A549 (cell line): Measurements from ENCODE around the gene ANKRD2. TPM values are rescaled to one million over a fixed set of nuclear protein-coding genes. Genes with fewer than 3 reads are reported as not detected.
"Not testable (repeated sequence)": the region's sequence is repeated elsewhere in the genome, so short reads cannot be mapped to it uniquely, and the experiment has no call there.

Experiments
- ATAC-seq, 2 experiments: fragments of 200-7000 bp in 1 of 2; fragments of >200 bp in 1 of 2; cut with Nextera tagmentation in 1 of 2; cut with Tn5 transposase in 1 of 2; 3 replicates each; pipeline versions ENCODE4 v1.8.0 to v1.9.1; 2018 to 2020; ENCODE audit warnings: mild to moderate bottlenecking in 1 of 2, moderate library complexity in 1 of 2
- CTCF ChIA-PET: fragments of 300-600 bp; sonication (Branson Sonifier 250); formaldehyde crosslinking; extraction: SDS; loops from one replicate; lab custom pipeline; 2021; ENCODE audit warnings: antibody characterized with exemption, inconsistent platforms; lab: Yijun Ruan, JAX
- POLR2A ChIA-PET: fragments of 350-600 bp; formaldehyde crosslinking; extraction: SDS; loops from one replicate; lab custom pipeline; 2021; ENCODE audit warnings: antibody characterized with exemption, inconsistent platforms; lab: Yijun Ruan, JAX
- DNase-seq, 2 experiments: peaks; one replicate each; pipeline versions ENCODE4 v3.0.0 to v3.0.0-alpha.2; 2011 to 2016; ENCODE audit warnings: low read depth in 1 of 2, low spot score in 1 of 2
- FAIRE-seq: peaks from 2 replicates; lab custom pipeline; 2011; peaks lifted over from hg19 to GRCh38; lab: Jason Lieb, UNC
- H3K27ac ChIP-seq, 2 experiments: fragments of >200 bp; sonication (Bioruptor Twin); formaldehyde crosslinking; 3 replicates each; pipeline ENCODE4 v1.5.1; 2016 to 2017
- H3K4me1 ChIP-seq: fragments of >200 bp; sonication (Bioruptor Twin); formaldehyde crosslinking; 3 replicates; pipeline ENCODE4 v1.6.1; 2016
- H3K4me2 ChIP-seq: fragments of >200 bp; sonication (Bioruptor Twin); formaldehyde crosslinking; 3 replicates; pipeline ENCODE4 v1.6.1; 2016
- H3K4me3 ChIP-seq: fragments of >200 bp; sonication (Bioruptor Twin); formaldehyde crosslinking; 3 replicates; pipeline ENCODE4 v1.5.1; 2016
- H3K9me3 ChIP-seq: fragments of >200 bp; sonication (Bioruptor Twin); formaldehyde crosslinking; 3 replicates; pipeline ENCODE4 v1.6.1; 2016
- CHD2 ChIP-seq: fragments of 150-350 bp; IDR thresholded peaks from 2 replicates; pipeline ENCODE4 v1.6.1; 2014; ENCODE audit warnings: low read length; ENCODE audit not compliant: partially characterized antibody
- KDM5A ChIP-seq: fragments of 200-600 bp; sonication (generic); IDR thresholded peaks from 2 replicates; pipeline ENCODE4 v1.6.1; 2016; ENCODE audit warnings: antibody characterized with exemption, mild to moderate bottlenecking
- RAD21 ChIP-seq, 2 experiments: fragments of >200 bp in 1 of 2; sonication (Bioruptor Twin) in 1 of 2; formaldehyde crosslinking in 1 of 2; IDR thresholded peaks in 1 of 2; conservative IDR thresholded peaks in 1 of 2; 2 replicates in 1 of 2; 3 replicates in 1 of 2; pipeline ENCODE4 v1.6.1; 2012 to 2018; ENCODE audit warnings: inconsistent platforms in 1 of 2
- SMC3 ChIP-seq: fragments of >200 bp; sonication (Bioruptor Twin); formaldehyde crosslinking; IDR thresholded peaks from 3 replicates; pipeline ENCODE4 v1.6.1; 2018; ENCODE audit warnings: inconsistent platforms
- WGBS: methylation state at CpG from one replicate; pipeline ENCODE4 v1.1.6; 2017; ENCODE audit errors: missing lambda C conversion rate; 5-methylcytosine and 5-hydroxymethylcytosine counted together
- polyA plus RNA-seq, 4 experiments: library from polyadenylated mRNA; depleted of rRNA in 3 of 4; stranded (reverse); fragments of >200 nt; fragmentation: RNase III in 1 of 4; extraction: RNeasy Plus Mini Kit Qiagen cat#74134 plus additional on column Dnase treatment in 1 of 4; gene quantifications; 2 replicates in 3 of 4; 3 replicates in 1 of 4; pipeline ENCODE4 v1.2.3, GENCODE V29; 2011 to 2017
- TF ChIP-seq, protein P1 (sequence below): fragments of >200 bp; sonication (Bioruptor Twin); formaldehyde crosslinking; IDR thresholded peaks from 3 replicates; pipeline ENCODE4 v1.5.1; 2016
- TF ChIP-seq, protein P2 (sequence below): IDR thresholded peaks from 2 replicates; pipeline ENCODE4 v1.6.1; 2012

Gene ANKRD2
- polyA plus RNA-seq, 2 of the 4 experiments (the other 2 are of a cell fraction) = 1.5 to 4.7 TPM

DNA sequence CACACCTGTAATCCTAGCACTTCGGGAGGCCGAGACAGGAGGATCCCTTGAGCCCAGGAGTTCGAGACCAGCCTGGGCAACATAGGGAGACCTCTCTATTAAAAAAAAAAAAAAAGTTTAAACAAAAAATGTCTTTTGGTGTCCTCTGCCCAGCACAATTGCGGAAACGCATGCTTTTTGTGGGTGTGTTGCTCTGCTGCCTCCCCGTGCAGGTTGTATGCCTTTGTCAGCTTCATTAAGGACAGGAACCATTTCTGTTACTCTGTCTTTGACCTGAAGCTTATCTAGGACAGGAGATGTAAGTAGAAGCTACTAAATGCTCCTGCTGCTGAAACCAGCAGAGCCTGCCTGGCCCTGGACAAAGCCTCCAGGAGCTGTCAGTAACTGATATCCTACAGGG lies 21.3 kb upstream of the ANKRD2 start:
- Histone ChIP-seq H3K27ac (peak overlapping the region in 1 of 2 experiments; percentile 30; a peak in 1 of 6 replicates), H3K4me1 (peaks cover 8% of the 10 kb centered on the region), H3K4me3 (no peak overlapping the region), H3K4me2 (no peak overlapping the region), H3K9me3 (no peaks in the 10 kb centered on the region)
- no peak for DNase-seq
- FAIRE-seq = no peak
- no peak for ATAC-seq
- CTCF ChIA-PET = interaction anchor here (1.1 to 12.4 kb wide), 9 partner anchors 13 to 173 kb away, joined by 3 to 218 read pairs (median 38); partner anchors contain the start of genes ANKRD2 and UBTD1
- POLR2A ChIA-PET = no interaction called here
- 91% methylated on average over 6 of the region's 6 CpGs for WGBS
- TF ChIP-seq CHD2 (no peak), KDM5A (no peak)

DNA sequence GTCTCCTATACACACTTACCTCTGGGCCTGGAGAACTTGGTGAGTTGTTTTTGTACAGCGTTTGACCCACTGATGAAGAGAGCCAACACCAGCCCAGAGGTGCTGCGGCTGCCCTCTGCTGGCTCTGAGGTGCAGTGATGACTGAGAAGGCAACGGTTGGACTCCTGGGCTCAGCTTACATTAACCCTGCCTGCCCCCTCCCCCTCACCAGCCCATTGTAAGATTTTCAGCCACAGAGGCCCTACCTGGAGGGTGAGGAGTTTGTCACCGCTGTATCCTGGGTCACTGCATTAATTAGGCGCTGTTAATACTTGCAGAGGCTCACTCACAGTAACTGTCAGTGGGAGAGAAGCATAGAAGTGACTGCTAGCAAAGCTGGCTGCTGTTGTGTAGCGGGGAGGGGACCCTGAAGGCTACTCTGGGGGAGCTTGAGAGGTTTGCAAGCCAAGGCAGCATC lies 19.0 kb upstream of the ANKRD2 start:
- H3K9me3 ChIP-seq = no peaks in the 10 kb centered on the region
- no peak overlapping the region for H3K4me3 ChIP-seq
- 25% methylated on average over 5 of the region's 6 CpGs for WGBS
- ChIA-PET CTCF (interaction anchor here (0.5 to 12.4 kb wide), 50 partner anchors 8 to 493 kb away, joined by 3 to 218 read pairs (median 4); partner anchors contain the start of genes ANKRD2 and UBTD1), POLR2A (interaction anchor here (1.0 to 1.4 kb wide), 3 partner anchors 54 to 87 kb away, joined by 3 to 5 read pairs (median 4); partner anchors contain the start of gene UBTD1)
- H3K27ac ChIP-seq = peak overlapping the region in 1 of 2 experiments; percentile 66; a peak in 3 of 6 replicates
- TF ChIP-seq, protein P1, sequence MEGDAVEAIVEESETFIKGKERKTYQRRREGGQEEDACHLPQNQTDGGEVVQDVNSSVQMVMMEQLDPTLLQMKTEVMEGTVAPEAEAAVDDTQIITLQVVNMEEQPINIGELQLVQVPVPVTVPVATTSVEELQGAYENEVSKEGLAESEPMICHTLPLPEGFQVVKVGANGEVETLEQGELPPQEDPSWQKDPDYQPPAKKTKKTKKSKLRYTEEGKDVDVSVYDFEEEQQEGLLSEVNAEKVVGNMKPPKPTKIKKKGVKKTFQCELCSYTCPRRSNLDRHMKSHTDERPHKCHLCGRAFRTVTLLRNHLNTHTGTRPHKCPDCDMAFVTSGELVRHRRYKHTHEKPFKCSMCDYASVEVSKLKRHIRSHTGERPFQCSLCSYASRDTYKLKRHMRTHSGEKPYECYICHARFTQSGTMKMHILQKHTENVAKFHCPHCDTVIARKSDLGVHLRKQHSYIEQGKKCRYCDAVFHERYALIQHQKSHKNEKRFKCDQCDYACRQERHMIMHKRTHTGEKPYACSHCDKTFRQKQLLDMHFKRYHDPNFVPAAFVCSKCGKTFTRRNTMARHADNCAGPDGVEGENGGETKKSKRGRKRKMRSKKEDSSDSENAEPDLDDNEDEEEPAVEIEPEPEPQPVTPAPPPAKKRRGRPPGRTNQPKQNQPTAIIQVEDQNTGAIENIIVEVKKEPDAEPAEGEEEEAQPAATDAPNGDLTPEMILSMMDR = peak; percentile 86
- TF ChIP-seq SMC3 (peak; percentile 95), RAD21 (conservative IDR thresholded peaks at IDR 0.05 in 1 of 2, IDR thresholded peaks at IDR 0.05 in 1 of 2) (peak; percentile 89 to 91)
- TF ChIP-seq, protein P2, sequence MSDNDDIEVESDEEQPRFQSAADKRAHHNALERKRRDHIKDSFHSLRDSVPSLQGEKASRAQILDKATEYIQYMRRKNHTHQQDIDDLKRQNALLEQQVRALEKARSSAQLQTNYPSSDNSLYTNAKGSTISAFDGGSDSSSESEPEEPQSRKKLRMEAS = no peak
- H3K4me1 ChIP-seq = peaks cover 8% of the 10 kb centered on the region
- peak; percentile 74 to 76 for DNase-seq
- ATAC-seq = peak; percentile 98 to 100
- peak; percentile 23 for FAIRE-seq
- 0 out of 3 replicates have a peak overlapping the region, but pooled peaks have one; percentile 16 for H3K4me2 ChIP-seq

GRCh38 chr10:97554336-97554735 lies 18.2 kb upstream of the ANKRD2 start:
- not testable (repeated sequence) for H3K27ac ChIP-seq, FAIRE-seq
- POLR2A ChIA-PET = interaction anchor here (1.1 kb wide), 1 partner anchor 55 kb away, joined by 5 read pairs; the partner anchor contains the start of gene UBTD1

GRCh38 chr10:97555541-97555940 lies 17.0 kb upstream of the ANKRD2 start:
- FAIRE-seq, H3K4me3 ChIP-seq, ATAC-seq, H3K4me2 ChIP-seq, DNase-seq, POLR2A ChIA-PET, H3K4me1 ChIP-seq, H3K27ac ChIP-seq, H3K9me3 ChIP-seq: not testable (repeated sequence)
- WGBS = 73% methylated on average over 10 of the region's 10 CpGs
- CTCF ChIA-PET = interaction anchor here (1.0 to 12.4 kb wide), 7 partner anchors 10 to 94 kb away, joined by 3 to 218 read pairs (median 11); partner anchors contain the start of gene ANKRD2

More at GRCh38 chr10:97554336-97554735, 18.2 kb upstream of the ANKRD2 start:
- ATAC-seq, H3K4me3 ChIP-seq, H3K9me3 ChIP-seq, DNase-seq, H3K4me1 ChIP-seq, H3K4me2 ChIP-seq: not testable (repeated sequence)
- 93% methylated on average over 5 of the region's 5 CpGs for WGBS
- CTCF ChIA-PET = interaction anchor here (0.6 to 12.4 kb wide), 39 partner anchors 10 to 146 kb away, joined by 3 to 218 read pairs (median 4); partner anchors contain the start of genes ANKRD2 and UBTD1

- FAIRE-seq, DNase-seq, POLR2A ChIA-PET: not testable (repeated sequence)
These were observed 11.7 kb upstream of the ANKRD2 start for GRCh38 chr10:97560731-97561381.

DNA sequence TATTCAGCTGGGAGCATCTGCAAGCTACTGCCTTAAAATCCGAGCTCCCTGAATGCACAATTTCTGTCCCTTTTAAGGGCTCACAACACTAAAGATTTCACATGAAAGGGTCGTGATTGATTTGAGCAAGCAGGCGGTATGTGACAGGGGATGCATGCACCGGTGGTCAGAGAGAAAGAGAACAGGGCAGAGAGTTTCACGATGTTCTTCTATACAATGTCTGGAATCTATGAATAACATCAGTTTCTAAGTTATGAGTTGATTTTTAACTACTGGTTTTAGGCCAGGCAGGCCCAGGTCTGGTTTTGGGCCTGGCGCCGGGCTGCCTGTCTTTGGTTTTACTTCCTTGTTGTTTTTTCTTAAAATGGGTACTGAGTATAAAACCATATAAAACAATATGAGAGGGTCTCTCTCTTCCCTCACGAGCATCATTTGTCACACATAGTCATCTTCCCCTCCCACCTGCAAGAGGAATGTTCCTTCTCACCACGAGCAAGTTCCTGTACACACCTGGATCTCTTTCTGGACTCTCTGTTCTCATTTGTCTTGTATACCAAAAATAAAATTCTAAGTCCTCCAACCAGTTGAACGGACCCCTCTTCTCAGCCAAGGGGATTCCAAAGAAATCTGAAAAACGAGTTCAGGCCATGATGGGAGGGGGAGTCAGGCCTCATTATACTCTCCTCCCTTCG lies 11.0 kb upstream of the ANKRD2 start:
- POLR2A ChIA-PET, H3K27ac ChIP-seq, H3K9me3 ChIP-seq, ATAC-seq, DNase-seq, H3K4me2 ChIP-seq, H3K4me3 ChIP-seq, H3K4me1 ChIP-seq, FAIRE-seq: not testable (repeated sequence)
- WGBS = 85% methylated on average over 12 of the region's 12 CpGs
- CTCF ChIA-PET = interaction anchor here (12.4 kb wide), 1 partner anchor 11 kb away, joined by 131 read pairs; the partner anchor contains the start of gene ANKRD2

More at GRCh38 chr10:97560731-97561381, 11.7 kb upstream of the ANKRD2 start:
- not testable (repeated sequence) for ATAC-seq, H3K9me3 ChIP-seq, H3K4me2 ChIP-seq, H3K4me3 ChIP-seq, H3K4me1 ChIP-seq, H3K27ac ChIP-seq
- 92% methylated on average over 17 of the region's 17 CpGs for WGBS
- CTCF ChIA-PET = interaction anchor here (1.6 to 12.4 kb wide), 2 partner anchors 11 to 27 kb away, joined by 3 to 131 read pairs; partner anchors contain the start of gene ANKRD2

DNA sequence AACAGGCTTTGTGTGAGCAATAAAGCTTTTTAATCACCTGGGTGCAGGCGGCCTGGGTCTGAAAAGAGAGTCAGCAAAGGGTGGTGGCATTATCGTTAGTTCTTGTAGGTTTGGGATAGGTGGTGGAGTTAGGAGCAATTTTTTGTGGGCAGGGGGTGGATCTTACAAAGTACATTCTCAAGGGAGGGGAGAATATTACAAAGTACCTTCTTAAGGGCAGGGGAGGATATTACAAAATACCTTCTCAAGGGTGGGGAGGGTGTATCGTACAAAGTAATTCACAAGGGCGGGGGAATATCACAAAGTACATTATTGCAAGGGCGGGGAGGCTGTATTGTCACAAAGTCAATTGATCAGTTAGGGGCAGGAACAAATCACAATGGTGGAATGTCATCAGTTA lies 10.2 kb upstream of the ANKRD2 start:
- H3K9me3 ChIP-seq, H3K4me1 ChIP-seq, H3K27ac ChIP-seq, DNase-seq, FAIRE-seq, H3K4me3 ChIP-seq, POLR2A ChIA-PET, ATAC-seq, H3K4me2 ChIP-seq: not testable (repeated sequence)
- CTCF ChIA-PET = interaction anchor here (12.4 kb wide), 1 partner anchor 10 kb away, joined by 131 read pairs; the partner anchor contains the start of gene ANKRD2
- 90% methylated on average over 5 of the region's 5 CpGs for WGBS
